SIG-M5 treated with dmso at 0.1 percent for 504 hours (cell line): ENCODE data around the gene RAB40A.

Experiments used
- DNase-seq: peaks from one replicate; lab custom pipeline; 2025; ENCODE audit not compliant: unreplicated experiment; lab: John Stamatoyannopoulos, UW

RAB40A gene, protein sequence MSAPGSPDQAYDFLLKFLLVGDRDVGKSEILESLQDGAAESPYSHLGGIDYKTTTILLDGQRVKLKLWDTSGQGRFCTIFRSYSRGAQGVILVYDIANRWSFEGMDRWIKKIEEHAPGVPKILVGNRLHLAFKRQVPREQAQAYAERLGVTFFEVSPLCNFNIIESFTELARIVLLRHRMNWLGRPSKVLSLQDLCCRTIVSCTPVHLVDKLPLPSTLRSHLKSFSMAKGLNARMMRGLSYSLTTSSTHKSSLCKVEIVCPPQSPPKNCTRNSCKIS

DNA sequence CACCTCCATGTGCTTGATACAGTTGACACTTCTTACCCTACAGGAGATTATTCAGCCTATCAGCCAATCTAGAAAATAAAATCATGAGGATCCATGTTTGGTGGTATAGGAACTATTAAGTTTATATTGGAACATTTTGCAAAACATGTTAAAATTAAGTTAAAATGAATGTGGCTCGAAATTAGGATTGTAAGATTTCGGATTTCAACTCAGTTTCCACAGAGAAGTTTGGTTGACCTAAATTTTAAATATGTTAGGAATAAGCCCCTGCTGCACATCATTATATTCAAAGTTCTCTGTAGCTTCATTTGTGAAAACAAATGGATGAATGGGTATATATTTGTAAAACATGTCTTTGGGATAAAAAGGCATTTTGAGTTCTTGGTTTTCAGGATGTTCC lies at the start of gene RAB40A:
TSS of gene RAB40A (minus strand) at position 101 of the 400 bp plus-strand sequence. CDS start 18,733 bp downstream, outside the sequence.
- DNase-seq, result no peak

DNA sequence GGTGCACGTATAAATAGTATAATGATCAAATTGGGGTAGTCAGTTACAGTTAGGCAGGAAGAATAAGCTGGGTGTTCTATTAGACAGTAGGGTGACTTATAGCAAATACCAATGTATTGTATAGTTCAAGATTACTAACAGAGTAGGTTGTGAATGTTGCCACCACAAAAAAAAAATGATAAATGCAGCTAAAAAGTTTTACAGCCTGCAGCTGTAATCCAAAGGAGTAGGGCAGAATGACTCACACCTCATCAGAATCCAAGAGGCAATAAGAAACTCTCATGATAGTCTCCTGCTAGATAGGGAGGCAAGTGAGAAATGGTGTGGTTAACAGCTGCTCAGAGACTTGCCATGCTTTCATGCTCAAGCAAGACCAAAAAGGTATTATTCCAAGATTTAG lies 46.5 kb upstream of the RAB40A start:
- DNase-seq, result no peak

DNA sequence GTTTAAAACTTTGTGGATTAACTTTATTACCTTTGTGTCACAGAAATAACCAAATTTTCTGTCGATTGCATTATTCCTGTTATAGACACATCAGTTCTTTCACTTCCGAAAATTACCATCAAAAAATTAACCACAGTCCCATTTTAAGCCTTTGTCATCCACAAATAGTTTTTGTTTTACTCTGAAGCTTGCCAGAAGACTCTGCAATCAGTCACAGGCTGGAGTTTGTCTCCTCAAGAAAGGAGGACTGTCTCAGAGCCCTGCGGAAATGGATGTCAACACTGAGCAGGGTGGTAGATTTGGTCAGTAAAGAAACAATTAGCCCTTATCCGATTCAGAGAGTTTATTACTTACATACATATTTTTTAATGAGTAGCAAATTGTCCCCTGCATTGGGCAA lies 45.9 kb upstream of the RAB40A start:
- DNase-seq, result peak; percentile 9

DNA sequence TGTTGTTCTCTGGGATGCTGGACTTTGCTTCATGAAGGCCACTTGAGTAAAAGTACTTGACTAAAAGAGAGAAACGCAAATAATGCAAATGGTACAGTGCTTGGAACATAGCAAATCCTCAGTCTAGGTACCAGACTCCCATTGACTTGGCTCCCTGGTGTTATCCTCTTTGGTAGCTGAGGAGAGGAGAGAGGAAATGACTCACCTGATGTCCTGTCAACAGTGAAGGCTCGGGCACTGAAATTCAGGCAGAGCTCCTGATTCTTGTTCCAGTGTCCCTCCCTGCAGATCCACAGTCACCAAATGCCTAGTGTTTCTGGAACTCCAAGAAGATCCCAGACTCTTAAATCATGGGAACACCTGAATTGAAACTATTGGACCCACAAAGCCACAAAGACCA lies 43.5 kb upstream of the RAB40A start:
- DNase-seq, result no peak

DNA sequence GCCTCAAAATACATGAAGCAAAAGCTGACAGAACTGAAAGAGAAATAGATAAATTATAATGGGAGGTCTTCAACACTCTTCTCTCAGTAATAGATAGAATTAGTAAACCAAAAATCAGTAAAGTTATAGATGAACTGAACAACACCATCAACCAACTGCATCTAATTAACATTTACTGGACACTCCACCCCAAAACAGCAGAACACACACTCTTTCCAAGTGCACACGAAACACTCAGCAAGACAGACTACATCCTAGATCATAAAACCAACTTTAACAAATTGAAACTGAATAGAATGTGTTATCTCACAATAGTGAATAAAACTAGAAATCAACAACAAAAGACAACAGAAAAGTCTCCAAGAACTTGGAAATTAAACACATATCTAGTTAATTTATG lies 41.0 kb upstream of the RAB40A start:
- DNase-seq, result no peak

DNA sequence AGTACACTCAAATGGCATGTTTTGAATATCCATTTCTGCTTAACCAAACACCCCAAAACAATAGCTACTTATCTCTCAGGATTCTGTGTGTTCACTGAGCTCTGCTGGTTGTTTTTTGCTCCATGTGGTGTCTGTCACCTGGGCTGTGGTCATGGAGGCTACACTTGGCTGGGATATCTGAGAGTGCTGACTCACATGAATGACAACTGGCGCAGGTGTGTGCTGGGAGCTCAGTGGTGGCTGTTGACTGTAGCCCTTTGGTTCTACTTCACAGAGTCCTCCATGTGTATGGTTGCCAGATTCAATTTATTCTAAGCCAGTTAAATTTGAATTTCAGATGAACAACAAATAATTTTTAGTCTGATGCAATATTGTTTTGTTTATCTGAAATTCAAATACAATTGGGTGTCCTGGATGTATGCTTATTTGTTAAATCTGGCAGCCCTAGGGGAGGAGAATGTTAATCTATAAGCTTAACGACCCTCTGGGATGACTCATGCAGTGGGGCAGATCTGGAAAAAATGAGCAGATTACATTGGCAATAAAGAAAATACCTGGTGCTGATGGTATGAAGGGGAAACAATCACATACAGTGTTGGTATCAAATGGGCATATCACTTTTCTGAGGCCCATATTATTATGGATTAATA lies 37.8 kb upstream of the RAB40A start:
- DNase-seq, result no peak

DNA sequence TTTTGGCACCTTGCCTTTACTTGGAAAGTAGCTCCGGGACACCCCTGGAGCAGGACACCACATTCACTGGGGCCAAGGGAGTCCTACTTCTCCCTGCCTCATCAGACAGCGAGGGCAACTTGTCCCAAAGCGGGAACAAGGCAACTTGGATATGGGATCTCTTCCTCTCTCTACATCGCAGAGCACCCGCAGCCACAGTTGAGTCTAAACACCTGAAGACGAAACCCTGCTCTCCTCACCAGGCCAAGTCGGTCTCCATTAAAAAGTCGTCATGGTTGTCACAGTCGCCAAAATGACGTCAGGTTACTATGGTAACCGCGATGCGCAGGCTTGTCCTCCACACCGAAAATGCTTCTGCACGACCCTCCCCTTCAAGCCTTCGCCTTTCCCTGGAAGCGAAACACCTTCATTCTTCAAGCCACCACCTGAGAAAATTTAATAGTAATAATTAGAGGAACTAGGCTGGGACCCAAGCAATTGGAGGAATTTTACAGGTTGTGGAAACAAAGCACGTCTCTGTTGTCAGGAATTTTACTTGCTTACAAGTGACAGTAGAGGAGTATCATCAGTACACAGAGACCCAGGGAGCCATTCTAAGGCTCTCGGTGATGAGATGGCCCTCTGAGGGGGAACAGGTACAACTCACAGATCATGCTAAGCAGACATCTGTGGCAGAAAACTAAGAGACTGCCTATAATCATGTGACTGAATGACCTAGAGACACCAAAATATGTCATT lies 35.6 kb upstream of the RAB40A start:
- DNase-seq, result peak; percentile 12

DNA sequence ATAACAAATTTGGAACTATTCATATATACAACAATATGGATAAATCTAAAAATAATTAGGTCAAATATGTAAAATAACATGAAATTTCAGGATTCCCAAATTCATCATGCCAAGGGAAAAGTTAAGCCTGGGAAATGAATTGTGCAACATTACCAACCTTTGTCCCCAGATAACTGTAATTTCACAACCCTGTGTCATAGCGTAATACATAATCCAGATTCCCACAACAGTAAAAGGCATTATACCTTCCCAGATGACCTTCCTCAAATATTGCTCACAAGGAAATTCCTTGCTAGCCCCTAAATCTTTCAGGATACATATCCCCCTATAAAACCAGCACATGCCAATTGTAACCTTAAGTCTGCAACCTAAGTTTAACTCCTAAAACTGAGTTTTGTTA lies 32.9 kb upstream of the RAB40A start:
- DNase-seq, result no peak

DNA sequence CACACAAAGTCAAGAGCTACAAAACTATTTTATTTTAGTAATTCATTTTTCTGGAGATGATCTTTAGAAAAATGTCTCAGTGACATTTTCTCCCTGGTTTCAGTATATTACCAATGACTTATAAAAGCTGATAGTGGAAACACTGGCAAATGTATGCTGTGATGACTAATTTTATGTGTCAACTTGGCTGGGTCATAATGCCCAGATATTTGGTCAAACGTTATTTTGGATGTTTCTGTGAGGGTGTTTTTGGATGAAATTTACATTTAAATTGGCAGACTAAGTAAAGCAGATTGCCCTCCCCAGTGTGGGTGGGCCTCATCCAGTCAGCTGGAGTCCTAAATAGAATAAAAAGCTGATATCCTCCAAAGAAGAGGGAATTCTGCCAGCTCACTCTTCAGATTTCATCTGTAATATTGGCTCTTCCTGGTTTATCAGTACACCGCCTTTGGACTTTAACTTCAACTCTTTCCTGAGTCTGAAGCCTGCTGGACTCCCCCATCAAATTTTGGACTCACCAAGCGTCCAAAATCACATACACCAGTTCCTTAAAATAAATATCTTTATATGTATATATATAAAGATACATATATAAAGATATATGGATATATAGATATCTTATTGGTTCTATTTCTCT lies 31.2 kb upstream of the RAB40A start:
- no peak for DNase-seq

DNA sequence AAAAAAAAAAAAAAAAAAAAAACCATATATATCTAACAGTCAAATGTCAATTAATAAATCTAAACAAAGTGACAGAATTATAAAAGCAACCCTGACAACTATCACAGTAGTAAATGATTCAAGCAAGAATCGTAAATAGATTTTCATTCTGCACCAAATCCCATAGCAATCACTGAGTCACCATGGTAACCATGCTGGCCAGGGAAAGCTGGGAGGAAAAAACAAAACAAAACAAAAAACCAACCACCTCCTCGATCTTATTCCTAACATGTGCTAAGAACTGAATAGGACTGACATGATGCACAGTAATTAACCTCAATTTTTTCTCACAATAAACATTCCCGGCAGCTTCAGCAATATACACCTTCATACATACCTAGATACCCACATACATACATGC lies 30.6 kb upstream of the RAB40A start:
- no peak for DNase-seq

DNA sequence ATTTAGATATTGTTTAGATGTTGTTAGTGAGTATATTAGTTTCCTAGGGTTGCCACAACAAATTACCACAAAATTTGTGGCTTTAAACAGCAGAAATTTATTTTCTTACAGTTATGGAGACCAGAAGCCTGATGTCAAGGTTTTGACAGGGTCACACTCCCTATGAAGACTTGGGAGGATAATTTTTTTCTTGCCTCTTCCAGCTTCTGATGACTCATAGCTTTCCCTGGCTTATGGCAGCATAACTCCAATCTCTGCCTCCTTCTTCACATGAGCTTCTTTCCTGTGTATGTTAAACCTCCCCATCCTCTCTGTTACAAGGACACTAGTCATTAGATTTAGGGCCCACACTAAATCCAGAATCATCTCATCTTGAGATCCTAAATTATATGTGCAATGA lies 20.9 kb upstream of the RAB40A start:
- DNase-seq, result no peak

DNA sequence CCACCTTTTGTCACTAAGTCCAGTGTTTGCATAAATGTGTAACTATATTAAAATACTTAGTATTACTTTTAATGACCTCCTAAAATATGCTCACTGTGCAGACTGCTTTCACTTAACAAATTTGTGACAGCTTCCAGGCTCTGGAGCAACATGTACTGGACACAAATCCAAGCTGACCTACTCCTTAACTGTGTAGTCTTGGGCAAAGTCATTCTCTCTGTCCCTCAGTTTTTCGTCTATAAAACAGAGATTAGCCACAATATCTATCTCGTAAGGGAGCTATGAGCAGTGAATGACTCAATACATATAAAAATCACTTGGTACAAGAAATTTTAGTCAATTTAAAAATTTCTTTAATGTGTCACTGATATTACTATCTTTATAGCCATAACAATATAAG lies 20.4 kb upstream of the RAB40A start:
- DNase-seq, result no peak

DNA sequence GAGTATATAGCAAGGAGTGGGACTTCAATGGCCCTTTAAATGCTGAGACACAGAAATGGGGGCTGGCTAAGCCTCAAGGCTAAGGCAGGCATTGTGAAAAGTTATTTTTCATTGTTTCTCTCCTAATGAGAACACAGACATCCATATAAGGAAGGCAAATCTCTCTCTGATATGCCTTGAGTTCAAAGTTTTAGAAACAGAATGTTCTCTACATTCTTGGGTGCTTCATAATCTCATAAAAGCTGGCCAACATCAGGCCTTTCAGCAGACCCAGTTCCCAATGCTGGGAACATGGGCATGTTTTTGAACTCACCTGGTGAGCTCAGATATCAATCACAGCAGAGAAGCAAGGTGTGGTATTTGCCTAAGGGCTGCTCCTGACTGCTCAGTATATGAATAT lies 19.4 kb upstream of the RAB40A start:
- no peak for DNase-seq

DNA sequence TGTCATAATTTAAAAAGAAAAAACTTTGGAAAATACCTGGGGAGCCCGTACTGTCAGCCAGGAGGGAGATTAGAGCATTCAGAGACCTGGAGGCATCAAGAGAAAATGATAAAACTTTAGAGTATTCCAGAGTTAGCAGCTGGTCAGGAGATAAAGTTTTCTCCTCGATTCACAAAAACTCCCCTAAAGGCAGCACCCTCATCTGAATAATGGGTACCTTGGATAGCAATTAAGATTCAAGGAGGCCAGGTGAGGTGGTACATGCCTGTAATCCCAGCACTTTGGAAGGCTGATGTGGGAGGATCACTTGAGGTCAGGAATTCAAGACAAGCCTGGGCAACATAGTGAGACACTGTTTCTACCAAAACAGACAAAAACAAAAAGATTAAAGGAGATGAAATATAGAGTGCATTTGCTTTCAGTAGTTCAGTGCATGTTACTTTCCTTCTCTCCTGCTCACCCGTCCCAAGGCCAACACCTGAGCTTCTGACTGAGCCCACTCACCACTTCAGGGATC lies 18.6 kb upstream of the RAB40A start:
- no peak for DNase-seq

DNA sequence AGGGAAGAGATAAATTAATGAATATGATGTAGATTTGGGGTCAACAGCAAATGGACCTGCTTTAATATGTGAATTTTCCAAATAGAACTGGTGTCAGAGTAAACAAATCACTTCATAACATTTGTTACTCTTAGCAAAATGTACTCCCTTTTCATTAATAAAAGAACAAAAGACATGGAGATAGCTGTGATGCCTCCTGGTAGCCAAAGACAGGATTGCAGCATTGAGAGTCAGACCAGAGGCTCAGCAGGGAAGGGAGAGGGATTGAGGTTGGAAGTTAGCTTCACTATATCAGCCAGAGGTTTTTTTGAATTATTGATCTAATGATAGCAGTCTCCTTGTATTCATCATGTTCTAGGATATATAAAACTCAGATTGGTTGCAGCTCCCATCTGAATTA lies 17.4 kb upstream of the RAB40A start:
- no peak for DNase-seq

DNA sequence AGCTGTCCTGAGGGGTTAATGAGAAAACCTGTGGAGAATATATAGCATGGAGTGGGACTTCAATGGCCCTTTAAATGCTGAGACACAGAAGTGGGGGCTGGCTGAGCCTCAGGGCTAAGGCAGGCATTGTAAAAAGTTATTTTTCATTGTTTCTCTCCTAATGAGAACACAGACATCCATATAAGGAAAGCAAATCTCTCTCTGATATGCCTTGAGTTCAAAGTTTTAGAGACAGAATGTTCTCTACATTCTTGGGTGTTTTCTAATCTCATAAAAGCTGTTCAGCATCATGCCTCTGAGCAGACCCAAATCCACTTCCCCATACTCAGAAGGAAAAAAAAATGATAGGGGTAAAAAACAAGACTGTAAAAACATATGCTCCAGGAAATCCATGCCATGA lies 16.8 kb upstream of the RAB40A start:
- no peak for DNase-seq

DNA sequence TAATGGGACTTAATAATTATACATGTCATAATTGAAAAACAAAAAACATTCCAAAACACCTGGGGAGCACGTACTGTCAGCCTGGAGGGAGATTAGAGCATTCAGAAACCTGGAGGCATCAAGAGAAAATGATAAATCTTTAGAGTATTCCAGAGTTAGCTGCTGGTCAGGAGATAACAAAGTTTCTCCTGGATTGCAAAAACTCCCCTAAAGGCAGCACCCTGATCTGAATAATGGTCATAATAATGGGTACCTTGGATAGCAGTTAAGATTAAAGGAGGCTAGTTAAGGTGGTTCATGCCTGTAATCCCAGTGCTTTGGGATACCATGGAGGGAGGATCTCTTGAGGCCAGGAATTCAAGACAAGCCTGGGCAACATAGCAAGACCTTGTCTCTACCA lies 15.9 kb upstream of the RAB40A start:
- DNase-seq, result no peak

DNA sequence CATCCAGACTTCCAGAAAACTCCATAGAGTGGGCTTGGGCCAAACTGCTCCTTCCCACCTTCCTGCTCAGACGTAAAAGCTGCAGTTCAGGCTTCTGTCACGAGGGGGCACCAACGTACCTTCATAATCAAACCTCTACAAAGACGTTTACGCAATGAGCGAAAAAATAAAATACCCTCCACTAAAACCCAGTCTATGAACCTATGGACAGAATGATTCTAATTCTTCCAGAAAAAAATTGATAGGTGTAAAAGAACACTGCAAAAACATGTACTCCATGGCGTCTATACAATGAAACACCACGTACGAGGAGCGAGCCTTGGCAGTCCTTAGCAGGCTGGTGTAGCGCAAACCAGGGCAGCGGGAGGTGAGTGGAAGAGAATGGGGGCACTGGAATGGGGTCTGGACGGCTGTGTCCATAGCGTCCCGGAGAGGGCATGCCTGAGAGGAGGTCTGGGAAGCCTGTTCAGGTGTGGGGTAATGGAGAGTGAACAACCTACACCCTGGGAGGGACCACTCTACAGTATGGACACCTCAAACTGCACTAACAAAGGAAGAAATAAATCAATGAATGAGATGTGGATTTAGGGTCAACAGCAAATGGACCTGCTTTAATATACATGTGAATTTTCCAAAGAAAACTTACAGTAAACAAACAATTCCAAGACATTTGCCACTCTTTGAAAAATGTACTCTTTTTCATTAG lies 14.4 kb upstream of the RAB40A start:
- DNase-seq, result peak; percentile 41

DNA sequence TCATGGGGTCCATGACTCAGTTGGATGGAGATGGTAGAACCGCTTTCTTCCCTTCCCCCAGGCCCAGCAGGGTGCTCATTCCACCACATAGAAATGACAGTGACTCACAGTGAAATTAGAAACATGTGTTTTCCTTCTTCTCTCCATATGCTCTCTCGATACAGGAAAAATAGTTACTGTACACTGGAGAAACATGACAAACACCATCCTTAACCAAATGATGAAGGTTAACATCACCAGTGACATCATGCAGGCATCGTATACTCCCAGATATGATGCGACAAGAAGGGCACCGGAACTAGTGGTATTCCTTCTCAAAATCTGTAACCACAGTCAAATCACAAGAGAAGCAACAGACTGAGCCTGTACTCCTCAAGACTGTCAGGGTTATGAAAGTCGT lies 11.7 kb upstream of the RAB40A start:
- DNase-seq, result no peak

DNA sequence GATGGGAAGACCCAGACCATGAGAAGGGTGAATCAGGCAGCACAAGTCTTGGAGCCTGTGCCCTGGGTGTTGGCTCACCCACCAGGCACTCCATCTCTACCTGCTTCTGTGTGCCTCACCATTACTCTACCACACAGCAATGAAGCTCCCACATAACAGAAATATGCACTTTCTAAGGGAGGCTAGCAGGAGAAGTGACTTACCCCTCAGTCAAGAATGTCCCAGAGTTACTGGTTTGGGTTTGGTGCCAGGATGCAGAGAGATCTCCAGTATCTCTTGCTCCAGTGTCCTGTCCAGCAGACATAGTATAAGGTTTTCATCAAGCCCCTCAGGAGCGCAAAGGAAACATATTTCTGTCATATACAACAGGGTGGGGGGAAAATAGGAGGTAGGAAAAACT lies 11.3 kb upstream of the RAB40A start:
- no peak for DNase-seq

DNA sequence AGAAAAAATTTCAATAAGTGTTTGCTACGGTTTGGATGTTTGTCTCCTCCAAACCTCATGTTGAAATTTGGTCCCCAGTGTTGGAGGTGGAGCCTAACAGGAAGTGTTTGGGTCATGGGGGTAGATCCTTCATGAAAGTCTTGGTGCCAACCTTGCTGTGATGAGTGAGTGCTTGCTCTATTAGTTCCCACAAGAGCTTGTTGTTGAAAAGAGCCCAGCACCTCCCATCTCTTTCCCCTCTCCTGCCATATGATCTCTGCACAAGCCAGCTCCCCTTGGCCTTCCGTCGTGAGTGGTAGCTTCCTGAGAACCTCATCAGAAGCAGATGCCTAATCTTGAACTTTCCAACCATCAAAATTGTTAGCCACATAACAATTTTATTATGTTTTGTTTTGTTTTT lies 10.3 kb upstream of the RAB40A start:
- no peak for DNase-seq
